ENCODE measurements around the gene EGFR.

The EGFR gene

GRCh38 chr7:55198634-55199392 lies 180.0 kb downstream of the EGFR start:
- no peak for DNase-seq

GRCh38 chr7:55199418-55199817 lies 180.6 kb downstream of the EGFR start:
- no peak for DNase-seq

GRCh38 chr7:55200441-55200840 lies 181.6 kb downstream of the EGFR start:
- no peak for DNase-seq

- DNase-seq = no peak
Measured at GRCh38 chr7:55202150-55202913, 183.5 kb downstream of the EGFR start.

- no peak for DNase-seq
Measured at GRCh38 chr7:55203300-55203699, 184.5 kb downstream of the EGFR start.

GRCh38 chr7:55205124-55205955 lies 186.5 kb downstream of the EGFR start:
- no peak for DNase-seq

- no peak for DNase-seq
Measured at GRCh38 chr7:55206235-55207029, 187.6 kb downstream of the EGFR start.

- no peak for DNase-seq
Measured at GRCh38 chr7:55207436-55208125, 188.8 kb downstream of the EGFR start.

- DNase-seq = no peak
Measured at GRCh38 chr7:55209366-55209765, 190.5 kb downstream of the EGFR start.

DNA sequence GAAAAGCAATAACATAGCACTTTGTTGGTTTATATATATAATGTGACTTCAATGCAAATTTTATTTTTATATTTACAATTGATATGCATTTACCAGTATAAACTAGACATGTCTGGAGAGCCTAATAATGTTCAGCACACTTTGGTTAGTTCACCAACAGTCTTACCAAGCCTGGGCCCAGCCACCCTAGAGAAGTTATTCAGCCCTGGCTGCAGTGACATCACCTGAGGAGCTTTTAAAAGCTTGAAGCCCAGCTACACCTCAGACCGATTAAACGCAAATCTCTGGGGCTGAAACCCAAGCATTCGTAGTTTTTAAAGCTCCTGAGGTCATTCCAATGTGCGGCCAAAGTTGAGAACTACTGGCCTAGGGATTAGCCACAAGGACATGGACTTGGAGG lies 191.4 kb downstream of the EGFR start:
- no peak for DNase-seq

DNA sequence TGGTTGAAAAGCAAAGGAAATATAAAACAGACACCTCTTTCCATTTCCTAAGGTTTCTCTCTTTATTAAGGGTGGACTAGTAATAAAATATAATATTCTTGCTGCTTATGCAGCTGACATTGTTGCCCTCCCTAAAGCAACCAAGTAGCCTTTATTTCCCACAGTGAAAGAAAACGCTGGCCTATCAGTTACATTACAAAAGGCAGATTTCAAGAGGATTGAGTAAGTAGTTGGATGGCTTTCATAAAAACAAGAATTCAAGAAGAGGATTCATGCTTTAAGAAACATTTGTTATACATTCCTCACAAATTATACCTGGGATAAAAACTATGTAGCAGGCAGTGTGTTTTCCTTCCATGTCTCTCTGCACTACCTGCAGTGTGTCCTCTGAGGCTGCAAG lies 191.9 kb downstream of the EGFR start:
- no peak for DNase-seq

DNA sequence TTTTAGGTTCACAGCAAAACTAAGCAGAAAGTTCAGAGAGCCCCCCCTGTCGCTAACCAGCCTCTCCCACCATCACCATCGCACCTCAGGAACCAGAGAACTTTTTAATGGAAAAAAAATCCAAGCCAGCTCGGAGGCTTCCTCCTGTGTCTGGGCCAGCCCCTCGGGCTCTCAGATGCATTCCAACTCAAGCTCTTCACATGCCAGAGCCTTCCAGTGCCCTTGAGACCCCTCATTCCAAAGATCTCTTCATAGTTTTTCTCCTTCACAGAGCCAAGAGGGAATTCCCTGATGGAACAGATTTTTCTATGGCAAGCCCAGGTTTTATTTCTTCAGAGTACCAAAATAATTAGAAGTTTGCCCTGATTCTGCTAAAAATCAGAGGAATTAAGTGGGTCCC lies 192.9 kb downstream of the EGFR start:
- DNase-seq = no peak

DNA sequence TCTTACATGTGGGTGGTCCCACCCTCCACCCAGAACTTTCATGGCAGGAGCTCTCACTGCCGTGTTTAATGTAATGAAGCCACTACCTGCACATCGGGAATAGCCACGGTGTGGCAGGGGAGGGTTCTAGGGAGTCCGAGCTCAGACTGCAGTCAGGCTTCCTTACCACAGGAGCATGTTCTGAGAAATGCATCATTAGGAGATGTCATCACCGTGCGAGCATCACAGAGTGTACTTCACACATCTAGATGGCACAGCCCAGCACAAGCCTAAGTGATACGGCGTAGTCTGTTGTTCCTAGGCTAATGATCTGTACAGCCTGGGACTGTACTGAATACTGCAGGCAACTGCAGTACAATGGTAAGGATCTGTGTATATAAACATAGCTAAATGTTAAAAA lies 193.4 kb downstream of the EGFR start:
- DNase-seq = no peak

DNA sequence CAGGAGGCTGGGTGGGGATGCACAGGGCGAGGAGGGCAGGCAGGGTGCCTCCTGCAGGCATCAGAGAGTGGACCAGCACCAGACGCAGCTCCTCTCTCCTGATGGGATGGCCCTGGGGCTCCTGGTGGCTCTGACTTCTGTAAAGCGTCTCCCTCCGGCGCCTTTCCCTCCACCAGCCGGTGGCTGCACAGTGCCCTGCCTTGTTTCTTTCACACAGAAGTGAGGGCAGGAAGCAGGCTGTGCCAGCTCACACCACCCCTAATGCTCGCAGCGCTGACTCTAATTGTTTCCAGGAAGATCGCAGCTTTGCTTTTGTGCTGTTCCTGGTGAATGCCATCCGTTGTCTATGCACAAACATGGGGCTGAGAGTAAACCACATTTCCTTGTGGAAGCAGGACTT lies 194.0 kb downstream of the EGFR start:
- no peak for DNase-seq

DNA sequence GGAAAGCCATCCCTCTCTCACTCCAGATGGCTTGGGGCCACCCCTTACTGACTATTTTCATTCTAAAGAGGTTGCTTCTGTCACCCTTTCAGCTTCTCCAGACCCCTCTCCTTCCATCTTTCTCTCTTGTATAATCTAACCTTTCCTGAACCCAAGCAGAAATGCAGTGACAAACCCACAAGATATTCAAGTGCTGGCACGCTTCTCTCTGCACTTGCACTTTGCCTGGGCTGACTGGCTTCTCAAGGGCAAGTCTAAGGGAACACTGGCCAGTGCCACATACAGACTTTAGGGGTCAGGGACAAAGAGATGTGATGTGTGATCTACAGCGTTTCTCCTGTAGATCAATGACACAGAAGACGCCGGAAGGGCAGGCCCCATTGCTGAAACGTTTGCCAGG lies 195.9 kb downstream of the EGFR start:
- no peak for DNase-seq

GRCh38 chr7:55223023-55223422 lies 204.2 kb downstream of the EGFR start:
- DNase-seq = no peak

DNA sequence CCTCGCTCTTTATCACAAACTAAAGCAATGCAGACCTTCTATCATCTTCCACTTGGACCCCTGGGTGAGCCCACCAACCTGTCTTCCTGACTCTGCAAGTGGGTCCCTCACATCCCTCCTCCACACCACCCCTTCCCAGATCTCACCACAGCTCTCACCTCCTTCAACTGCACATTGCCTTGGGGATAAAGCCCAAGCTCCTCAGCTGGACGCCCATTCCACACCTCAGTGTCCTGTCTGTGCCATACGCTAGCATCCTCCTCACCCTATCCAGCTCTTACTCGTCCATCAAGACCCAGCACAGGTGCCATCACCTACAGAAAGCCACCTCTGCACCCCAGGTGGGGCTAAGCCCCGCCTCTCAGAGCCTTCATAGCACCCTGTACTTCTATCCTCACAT lies 205.3 kb downstream of the EGFR start:
- DNase-seq = no peak

DNA sequence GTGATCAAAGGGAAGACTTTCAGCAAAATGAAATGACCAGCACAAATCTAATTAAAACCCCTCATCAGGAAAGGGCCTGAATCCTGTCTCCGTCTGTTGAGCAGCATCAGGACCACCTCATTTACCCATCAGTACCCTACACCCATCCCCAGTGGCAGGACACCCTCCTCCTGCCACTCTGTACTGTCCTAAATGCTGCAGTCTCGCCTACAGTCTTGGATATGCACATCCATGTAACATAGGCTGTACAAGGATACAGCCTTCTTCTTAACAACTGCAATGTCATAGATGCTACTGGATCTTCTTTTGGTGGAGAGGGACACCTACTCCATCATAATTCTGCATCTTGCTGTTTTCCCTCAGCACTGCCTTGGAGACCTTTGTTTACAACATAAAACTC lies 206.0 kb downstream of the EGFR start:
- no peak for DNase-seq

- no peak for DNase-seq
Measured at GRCh38 chr7:55230014-55230413, 211.2 kb downstream of the EGFR start.

DNA sequence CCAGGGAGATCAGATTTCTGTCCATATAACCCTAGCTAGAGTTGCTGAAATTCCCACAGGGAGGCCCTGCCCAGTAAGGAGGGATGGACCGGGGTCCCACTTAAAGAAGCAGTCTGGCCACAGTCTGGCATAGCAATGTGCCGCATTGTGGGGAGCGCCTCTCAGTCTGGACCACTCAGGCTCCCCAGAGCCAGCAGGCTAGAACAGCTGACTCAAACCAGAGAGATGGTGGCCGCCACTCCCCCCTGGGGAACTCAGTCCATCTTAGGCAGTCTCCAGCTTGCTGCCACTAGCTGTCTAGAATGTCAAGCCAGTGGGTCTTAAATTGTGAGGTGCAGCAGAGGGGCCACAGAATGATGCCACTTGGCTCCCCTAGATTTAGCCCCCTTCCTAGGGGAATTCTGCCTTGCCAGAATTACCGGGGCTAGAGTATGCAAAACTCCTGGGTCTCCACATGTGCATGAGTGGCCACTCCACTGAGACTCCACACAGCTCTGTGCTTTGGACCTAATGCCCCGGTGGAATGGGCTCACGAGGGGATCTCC lies 213.0 kb downstream of the EGFR start:
- DNase-seq = no peak

- DNase-seq = no peak
Measured at GRCh38 chr7:55233001-55233400, 214.2 kb downstream of the EGFR start.

DNA sequence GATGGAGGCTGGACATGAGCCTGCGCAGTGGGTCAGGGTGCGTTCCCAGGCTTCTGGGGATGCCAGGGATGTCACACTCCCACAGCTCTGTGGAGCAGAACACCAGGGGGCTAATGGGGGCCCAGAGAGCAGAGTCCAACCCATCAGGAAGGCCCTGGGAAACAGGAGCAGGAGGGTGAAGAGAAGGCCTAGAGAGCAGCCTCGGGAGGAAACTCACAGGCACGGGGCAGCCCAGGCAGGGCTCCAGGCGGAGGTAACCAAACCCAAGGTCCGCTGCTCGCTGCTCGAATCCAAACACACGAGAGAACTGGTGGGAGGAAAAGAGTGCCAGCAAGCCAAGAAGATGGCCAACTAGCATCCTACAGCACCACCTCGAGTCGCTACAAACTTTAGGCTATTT lies 215.6 kb downstream of the EGFR start:
- DNase-seq = no peak

Measured in AML-193 (cell line).